DMS53 (cell line): Measurements from ENCODE around the gene COL23A1.

ENCODE experiments used
- DNase-seq: peaks from one replicate; lab custom pipeline; 2025; lab: John Stamatoyannopoulos, UW

COL23A1 gene

DNA sequence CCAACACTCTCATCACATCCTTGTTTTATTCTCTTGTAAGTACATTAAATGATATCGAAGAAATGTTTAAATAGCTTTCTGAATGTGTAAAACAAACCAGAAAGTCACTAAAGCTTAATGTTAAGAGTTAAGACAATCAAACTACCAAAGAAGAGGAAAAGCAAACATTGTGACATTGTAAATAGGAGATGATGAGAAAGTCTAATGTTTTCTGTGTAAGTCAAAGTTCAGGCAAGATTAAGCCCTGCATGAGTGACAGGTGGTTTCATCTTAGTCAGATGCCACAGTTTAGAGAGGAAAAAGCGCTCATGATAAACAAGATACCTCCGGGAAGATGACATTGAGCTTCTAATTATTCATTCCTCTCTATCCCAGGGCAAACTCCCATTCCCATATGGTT is 306.7 kb downstream of the COL23A1 start:
- DNase-seq, result no peak

DNA sequence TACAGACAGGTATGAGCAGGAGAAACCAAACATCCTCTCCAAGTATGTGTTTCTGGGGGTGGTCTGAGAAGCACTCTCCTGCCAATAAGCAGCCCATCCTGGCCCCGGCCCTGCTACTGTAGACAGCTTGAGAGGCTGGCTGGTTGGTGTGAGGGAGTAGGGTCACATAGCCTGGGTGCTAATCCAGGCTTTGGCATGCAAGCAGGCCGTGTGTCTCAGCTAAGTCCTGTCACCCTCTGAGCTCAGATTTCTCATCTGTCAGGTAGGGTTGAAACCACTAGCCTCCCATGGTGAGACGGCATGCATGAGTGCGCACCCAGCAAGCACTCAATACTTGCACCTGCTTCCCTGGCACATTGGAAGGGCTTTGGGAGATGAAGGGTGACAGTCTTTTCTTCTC is 307.8 kb downstream of the COL23A1 start:
- DNase-seq, result no peak

DNA sequence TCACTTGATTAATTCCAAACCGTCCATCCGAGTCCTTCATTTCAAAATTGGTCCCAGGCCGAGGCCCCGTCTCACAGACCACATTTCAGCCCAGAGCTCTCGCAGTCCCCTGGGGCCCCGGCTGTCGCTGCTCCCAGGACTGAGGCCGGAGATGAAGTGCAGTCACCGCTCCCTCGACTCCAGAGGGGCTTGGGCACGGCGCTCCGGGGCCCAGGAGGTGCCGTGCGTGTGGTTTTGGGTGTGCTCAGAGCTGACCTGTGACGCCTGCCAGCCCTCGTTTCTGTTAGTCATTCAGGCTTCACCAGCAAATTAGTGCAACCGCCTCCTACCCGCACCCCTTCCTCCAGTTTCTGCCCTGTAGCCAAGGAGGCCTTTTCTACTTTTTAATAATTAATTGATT is 308.9 kb downstream of the COL23A1 start:
- DNase-seq, result no peak

DNA sequence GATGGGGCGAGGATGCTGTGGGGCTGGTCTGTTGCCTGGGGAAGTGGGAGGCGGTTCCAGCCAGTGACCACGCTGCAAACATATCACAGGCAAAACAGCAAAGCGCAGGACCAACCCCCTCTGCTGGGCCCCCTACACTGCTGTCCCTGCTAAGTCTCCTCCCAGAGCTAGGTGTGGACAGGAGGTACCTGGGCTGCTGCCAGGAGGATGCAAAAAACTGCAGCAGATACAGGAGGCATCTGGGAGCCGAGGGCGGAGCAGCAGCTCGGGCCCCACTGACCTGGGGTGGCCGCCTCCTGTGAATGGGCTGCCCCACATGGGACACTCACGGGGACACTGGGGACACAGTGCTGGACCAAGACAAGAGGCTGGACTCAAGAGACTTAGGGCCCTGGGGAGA is 309.6 kb downstream of the COL23A1 start:
- DNase-seq, result no peak

DNA sequence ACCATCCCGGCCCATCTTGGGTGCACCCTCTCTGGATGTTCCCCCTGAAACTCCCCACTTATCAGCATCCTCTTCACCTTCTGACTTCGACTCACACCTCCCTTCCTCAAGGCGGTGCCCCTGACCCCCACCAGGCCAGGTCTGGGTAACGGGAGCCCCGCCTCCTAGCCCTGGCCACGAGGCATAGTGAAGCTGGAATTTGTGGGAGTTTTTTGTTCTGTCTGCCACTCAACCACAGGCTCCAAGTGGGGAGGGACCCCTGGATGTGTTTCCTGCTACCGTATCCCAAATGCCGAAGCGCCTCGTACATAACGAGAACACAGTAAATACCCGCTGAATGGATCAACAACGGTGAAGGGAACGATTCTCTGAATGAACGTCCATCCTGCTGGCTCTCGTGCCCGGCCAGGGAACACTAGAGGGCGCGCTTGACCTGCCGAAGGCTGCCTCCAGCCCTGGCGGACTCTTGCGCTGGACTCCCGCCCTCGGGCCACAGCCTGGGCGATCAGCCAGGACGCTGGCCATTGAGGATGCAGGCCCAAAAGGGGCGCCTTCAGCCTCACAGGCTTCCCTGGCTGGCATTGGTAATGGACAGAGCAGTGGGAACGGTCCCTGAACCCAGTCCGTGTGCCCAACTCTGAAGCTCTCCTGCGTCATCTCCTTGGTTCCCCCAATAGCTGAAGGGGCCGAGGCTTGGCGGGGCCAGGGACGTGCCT is 310.3 kb downstream of the COL23A1 start:
- DNase-seq, result peak; percentile 81

DNA sequence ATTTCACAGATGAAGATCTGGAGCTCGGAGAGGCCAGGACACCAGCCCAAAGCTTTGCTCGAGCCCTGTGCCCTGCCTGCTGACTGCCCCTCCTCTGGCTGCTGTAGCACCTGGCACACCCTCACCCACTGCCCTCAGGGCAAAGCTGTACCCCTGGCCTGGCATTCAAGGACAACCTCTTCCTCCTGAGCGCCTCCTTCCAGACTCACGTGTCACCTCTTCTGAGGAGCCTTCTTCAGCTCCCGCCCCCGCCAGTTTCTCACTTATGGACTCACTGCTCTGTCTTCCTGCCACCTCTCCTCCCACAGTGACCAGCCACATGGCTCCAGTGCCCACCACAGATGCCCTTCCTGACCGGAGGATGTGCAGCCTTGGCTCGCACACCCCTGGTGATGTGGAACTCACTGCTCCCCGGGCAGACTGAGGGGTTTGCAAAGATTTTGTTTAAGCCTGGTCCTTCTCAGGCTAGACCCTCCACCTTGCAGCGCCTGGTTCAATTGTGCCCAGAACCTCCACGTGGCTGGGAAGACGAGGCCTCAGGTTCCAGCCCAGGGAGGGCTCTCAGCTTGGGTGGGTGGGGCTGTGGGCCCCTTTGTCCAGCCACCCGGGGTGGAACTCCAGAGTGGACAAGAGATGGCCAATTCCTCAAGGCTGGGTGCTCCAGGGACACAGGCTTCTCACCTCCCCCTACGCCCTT is 311.0 kb downstream of the COL23A1 start:
- DNase-seq, result no peak

DNA sequence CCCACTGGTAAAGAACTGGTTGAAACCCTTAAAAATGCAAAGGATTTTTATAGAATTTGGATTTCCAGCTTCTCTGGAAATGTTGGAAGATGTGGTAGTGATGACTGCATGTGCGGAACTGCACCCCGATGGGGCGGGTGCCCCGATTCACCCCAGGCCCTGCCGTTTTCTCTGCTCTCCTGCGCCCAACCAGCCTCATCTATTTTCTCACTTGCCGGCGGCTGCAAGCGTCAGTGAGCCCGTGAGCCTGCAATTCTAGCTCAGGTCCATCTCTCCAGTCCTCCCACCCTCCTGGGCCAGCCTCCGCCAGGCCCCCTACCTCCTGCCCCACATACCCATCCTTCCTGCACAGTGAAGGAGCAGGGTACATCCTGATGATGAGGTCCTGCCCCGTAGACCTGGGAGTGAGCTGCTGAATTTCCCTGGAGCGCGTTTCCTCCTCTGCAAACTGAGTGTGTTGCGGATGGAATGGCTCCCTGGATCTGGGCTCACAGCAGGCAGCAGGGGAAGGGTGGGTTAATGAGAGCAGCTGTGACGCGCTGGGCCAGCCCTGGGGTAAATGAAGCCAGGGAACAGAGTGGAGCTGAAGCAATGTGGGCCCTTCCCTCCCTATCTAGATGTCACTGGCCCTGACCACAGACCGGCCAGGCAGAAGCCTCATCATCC is 311.7 kb downstream of the COL23A1 start:
- DNase-seq, result no peak

DNA sequence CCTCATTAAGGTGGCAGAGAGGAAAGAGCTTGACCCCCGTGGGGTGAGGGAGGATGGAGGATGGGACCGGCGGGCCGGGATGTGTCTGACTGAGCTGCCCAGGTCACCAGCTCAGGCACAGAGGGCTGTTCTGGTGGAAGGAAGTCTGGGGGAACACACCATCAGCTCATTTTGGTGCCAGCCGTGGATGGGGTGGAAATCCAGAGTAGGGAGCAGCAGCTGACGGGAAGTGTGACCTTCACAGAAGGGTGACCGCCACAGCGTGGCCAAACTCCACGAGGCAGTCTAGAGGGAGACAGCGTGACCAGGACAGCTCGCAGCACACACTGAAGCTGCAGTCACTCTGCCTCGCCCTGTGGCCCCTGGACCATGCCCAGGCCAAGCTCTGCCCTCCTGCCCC is 312.3 kb downstream of the COL23A1 start:
- DNase-seq, result no peak

DNA sequence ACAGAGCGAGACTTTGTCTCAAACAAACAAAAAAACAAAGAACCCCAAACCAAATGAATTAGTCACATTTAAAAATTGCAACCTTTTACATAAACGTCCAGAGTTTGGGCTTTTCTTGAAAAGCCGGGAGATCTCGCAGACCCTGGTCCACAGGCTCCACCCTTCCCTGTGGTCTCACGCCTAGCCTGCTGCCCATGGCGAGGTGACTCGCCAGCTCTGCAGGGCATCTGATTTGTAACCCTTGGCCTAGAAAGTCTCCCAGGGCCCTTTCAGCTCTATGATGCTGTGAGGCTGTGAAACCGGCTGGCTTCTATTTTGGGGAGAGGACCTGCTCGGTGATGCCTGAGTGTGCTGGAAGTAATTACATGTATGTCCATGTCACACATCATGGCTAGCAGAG is 312.8 kb downstream of the COL23A1 start:
- no peak for DNase-seq

DNA sequence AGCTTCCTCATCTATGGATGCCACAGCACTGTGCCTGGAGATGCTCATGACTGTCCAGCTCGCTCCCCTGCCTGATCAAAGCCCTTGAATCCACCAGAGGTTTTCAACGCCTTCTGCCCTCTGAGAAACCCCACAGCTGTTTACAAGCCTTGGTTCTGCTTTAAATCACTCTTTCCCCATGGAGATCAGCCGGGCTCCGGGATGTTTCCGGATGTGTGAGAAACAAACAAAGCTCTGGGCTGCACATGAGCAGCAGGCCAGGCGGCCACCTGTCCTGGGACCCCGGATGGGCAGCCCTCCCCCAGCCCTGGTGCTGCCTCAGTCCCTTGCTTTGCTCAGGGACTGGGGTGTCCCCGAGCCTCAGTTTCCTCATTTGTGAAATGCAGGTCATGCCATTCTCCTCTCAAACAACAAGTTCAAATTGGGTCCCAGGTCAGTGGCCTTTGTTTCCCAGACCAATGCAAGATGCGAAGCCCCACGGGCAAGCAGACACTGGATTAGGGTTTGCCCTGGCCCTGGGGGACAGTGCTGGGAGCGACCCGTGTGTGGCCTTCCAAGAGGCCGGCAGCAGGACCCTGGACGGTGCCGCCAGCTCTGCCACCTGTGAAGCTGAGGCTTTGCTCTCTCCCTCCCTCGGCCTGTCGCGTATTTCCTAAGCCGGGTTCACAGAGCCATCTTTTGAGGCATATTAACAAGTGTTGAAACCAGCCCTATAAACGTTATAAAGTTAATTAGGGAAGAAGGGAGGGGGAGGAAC is 315.2 kb downstream of the COL23A1 start:
- DNase-seq, result no peak

DNA sequence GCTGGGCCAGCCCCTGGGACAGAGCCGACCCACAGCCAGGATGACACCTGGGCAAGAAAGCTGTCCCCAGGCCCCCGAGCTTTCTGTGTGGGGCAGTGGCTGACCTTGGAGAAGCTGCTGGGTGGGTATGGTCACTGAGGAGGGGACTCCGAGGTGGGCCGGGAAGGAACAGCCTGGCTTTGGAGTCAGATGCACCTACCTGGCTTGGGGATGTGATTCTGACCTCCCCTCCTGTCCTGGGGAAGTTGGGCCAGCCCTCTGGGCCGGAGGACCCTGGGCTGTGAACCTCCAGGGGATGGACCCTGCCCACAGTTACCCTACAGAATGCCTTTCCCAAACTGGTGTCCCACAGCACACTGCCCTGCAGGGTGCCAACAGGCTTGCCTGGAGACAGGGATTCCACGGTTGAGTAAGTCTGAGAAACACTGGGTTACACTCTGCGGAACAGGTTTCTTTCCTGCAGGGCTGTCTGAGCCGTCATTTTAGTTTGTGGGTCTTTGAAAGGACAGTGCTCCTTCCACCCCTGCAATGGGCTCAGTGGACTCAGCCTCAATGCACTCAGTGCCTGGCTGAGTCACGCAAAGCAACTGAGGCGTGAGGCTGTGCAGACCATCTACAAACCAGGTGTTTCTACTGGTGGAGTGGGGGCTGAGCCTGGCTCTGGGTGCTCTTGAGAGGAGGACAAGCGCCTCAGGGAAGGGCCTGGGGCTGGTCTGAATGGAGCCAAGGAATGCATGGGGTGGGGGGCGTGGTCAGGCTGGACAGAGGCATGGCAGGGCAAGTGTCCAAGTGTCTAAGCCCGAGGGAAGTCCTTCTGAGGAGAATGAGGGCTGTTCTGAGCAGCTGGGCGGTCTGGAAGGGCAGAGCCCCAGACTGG is 316.3 kb downstream of the COL23A1 start:
- DNase-seq, result no peak

DNA sequence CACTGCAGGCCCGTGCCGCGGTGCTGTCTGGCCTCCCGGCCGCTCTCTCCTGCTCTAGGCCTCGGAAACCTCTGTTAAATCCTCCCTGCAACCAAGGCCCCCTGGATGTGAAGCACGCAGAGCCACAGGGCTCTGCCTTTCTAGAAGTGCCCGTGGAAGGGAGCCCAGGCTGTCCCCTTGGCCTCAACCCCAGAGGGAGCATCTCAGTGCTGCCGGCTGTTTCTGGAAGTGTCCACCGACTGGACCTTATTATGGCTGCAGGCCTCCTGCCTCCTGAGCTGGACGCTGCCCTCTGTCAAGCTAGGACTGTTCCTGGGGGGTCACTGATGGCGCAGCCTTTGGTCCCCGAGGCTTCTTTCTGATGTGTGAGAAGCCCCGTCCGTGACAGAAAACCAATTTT is 317.2 kb downstream of the COL23A1 start:
- DNase-seq, result no peak

DNA sequence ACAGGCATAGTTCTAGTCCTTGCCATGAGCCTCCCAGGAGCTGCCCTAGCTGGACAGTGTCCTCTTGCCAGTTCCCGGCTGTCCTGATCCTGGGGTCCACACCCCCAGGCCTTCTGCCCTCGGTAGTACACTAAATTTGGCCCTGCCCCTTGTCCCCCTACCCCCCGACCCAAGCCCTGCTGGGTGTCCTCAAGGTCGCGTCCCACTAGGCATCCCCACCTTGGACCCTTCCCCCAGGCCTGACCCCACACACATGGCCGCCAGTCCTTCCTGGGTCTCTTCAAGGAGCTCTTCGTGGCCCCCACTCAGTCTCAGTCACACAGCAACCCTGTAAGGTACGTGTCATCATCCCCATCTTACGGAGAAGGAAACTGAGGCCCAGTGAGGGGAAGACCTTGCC is 317.6 kb downstream of the COL23A1 start:
- DNase-seq, result no peak

DNA sequence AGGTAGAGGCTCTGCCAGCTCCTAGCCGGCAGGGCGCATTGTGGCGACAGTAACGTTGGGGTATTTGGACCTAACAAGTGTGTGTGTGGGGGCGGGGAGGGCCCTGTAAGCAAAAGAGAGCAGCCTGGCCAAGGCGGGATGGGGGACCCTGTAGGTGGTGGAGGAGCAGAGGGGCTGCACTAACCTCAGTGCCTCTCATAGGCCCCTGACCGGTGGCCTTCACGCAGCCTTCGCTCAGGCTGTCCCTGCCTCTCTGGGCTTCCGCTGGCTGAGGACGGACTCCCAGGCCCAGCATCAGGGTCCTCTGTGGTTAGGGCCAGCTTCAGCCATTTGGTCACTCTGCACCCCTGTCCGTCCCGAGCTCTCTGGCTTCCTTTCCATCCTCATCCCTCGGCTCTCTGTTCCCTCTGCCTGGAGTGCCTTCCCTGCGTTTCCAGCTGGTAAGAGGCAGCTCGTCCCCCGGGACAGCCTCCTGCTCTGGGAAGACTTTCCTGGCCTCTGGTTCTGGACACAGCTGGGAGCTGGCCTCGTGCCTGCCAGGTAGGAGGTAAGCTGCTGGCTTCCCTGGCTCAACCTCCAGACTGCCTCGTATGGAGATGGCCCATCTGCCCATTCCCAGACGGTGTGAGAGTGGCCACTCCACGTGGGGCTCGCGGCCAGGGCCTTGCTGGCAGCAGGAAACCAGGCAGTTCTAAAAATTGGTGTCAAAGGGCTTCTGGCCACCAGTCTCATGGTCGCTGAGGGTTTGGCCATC is 318.3 kb downstream of the COL23A1 start:
- no peak for DNase-seq

DNA sequence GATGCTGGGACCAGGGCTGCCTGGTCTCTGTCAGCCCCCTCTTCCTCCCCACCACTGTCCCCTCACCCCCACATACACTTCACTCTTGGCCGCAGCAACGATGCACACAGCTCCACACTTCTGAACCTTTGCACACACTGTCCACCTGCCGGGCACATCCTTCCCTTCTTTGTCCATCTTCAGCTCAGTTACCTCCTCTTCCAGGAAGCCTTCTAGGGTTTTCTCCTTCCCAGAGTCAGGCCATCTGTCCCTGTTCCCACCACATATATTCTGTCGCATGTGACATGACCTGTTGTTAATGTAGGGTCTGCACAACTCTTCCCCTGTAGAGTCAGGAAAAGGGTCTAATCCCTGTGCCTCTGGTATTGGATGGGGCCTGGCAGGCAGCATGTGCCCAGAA is 319.0 kb downstream of the COL23A1 start:
- no peak for DNase-seq

DNA sequence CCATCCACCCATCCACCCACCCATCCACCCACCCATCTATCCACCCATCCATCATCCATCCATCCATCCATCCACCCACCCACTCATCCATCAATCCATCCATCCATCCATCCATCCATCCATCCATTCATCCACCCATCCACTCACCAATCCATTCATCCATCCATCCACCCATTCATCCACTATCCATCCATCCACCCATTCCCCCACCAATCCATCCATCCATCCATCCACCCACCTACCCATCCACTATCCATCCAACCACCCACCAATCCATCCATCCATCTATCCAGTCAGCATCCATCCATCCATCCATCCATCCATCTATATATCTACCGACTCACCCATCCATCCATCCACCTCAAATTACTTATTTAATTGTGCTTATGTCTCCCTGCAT is 320.7 kb downstream of the COL23A1 start:
- DNase-seq, result no peak

DNA sequence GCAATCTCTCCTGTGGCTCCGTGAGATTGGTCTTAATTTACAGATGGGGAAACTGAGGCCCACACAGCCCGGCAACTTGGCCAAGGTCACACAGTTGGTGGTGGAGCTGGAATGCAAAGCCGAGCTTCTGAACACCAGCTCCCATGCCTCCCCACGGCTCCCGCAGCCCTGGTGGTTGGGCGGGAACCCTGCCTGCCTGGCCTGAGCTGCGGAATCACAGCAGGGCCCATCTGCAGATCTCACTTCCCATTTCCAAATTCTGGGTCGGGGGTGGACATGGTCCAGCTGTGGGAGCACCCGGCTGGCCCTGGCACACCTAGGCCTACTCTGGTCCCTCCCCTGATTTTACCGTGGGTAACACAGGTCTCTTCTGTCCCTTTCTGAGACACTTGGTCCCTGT is 322.3 kb downstream of the COL23A1 start:
- DNase-seq, result no peak

DNA sequence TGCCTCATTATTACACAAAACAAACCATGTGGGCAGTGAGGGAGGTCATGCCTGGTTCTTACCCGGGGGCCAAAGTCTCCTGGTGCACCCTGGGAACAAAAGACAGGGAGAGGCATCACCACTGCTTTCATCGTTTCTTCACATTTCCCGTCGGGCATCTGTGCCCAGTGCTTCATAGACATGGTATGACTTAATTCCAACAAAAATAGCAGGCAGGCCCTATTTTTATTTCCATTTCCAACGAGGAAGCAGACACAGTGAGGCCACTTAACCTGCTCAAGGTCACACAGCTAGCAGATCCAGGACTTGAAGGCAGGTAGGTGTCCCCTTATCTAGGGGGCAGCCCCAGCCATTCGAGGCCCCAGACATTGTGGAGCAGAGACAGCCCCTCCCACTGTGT is 322.9 kb downstream of the COL23A1 start:
- DNase-seq, result no peak

DNA sequence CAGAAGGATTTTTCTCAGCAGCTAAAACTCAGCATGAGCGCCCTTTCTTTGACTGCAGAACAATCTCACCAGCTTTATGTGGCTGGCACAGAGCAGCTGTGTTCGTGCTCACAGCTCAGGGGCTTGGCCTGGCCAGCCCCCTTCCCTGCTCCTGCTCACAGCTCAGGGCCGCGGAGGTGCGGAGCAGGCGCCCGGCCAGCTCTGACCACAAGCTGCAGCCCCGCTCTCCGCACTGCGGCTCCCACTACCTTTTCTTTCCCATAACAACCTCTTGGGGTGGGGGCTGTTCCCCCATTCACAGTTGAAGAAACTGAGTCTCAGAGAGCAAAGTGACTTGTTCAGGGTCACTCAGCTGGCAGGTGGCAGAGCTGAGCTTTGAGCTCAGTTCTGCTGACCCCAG is 323.6 kb downstream of the COL23A1 start:
- no peak for DNase-seq

DNA sequence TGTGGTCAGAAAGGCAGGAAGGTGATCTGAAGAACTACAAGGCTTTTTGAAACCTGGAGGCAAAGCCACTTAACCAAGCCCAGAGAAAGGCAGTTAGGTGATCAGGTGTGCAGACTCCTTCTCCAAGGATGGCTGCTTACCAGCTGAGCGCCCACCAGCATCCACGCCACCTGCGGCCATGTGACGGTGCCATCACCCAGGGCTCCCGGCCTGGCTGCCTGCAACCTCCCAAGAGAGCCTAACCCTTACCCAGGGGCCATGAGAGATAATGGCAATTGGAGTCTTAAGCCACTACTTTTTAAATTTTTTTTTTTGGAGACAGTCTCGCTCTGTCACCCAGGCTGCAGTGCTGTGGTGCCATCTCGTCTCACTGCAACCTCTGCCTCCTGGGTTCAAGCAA is 324.4 kb downstream of the COL23A1 start:
- DNase-seq, result no peak

DNA sequence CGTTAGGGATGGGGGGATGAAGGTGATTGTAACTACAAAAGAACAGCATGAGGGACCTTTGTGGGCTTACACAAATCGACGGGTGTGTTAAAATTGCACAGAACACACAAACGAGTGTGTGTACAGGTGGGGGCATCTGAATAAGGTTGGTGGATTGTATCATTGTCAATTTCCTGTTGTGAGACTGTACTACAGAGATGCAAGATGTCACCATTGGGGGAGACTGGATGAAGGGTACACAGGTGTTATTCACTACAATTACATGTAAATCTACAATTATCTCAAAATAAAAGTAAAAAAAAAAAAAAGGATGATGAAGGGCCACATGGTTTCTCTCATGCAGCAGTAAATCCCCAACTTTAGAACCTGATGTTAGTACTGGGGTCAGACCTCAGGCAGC is 326.1 kb downstream of the COL23A1 start:
- DNase-seq, result no peak
